K562 (cell line): ENCODE results near the gene PODNL1. TPM values are rescaled to one million over a fixed set of nuclear protein-coding genes. Genes with fewer than 3 reads are reported as not detected.
A peak's percentile ranks its signal among the peaks of the same experiment; 100 is the strongest.

Experiments used
- EP300 ChIP-seq: IDR thresholded peaks from 2 replicates; pipeline ENCODE4 v1.6.1; 2012; ENCODE audit warnings: low read length, improper control_type of control experiment
- HMGN3 ChIP-seq: IDR thresholded peaks from 2 replicates; pipeline ENCODE4 v1.6.1; 2011; ENCODE audit warnings: borderline replicate concordance, low read depth, mild to moderate bottlenecking, mixed read lengths, low read length; ENCODE audit not compliant: insufficient read length; ENCODE audit errors: extremely low read depth
- KAT2B ChIP-seq: IDR thresholded peaks from one replicate; pipeline ENCODE4 v1.6.1; 2012; ENCODE audit warnings: low read depth, mild to moderate bottlenecking, control low read depth, inconsistent platforms, low read length, moderate library complexity
- POLR2G ChIP-seq: fragments of 200-400 bp; formaldehyde crosslinking; IDR thresholded peaks from 2 replicates; pipeline ENCODE4 v1.6.1; 2017; ENCODE audit warnings: low read depth, mild to moderate bottlenecking, antibody characterized with exemption, low read length, moderate library complexity
- ZBTB17 ChIP-seq: fragments of 450-650 bp; formaldehyde crosslinking; IDR thresholded peaks from 2 replicates; pipeline ENCODE4 v1.4.0; 2020; ENCODE audit warnings: mild to moderate bottlenecking
- ZNF124 ChIP-seq: sonication (generic); formaldehyde crosslinking; IDR thresholded peaks from 2 replicates; pipeline ENCODE4 v1.8.1; 2022; ENCODE audit warnings: missing genetic modification reagents
- polyA plus RNA-seq, 8 experiments: library from polyadenylated mRNA; depleted of rRNA in 4 of 8; stranded (reverse) in 5 of 8; unstranded in 3 of 8; fragments of >200 nt; fragmentation: Nextera tagmentation in 2 of 8; fragmentation: Illumina TruSeq in 1 of 8; extraction: Ambion mirVana in 2 of 8; extraction: Trizol in 1 of 8; gene quantifications; 2 replicates each; pipeline versions ENCODE4 v1.2.1 to v1.2.3, GENCODE V29; 2011 to 2014; ENCODE audit warnings: inconsistent platforms in 1 of 8, missing spikeins in 1 of 8
- total RNA-seq, 7 experiments: library from RNA; depleted of rRNA in 6 of 7; stranded (reverse); fragments of >200 nt in 6 of 7; fragmentation: Illumina TruSeq in 2 of 7; extraction: Trizol in 2 of 7; gene quantifications; 2 replicates each; pipeline versions ENCODE4 v1.2.1 to v1.2.3, GENCODE V29; 2011 to 2021; ENCODE audit warnings: low replicate concordance in 1 of 7
- TF ChIP-seq, protein P1 (sequence below): fragments of 450-650 bp; IDR thresholded peaks from 2 replicates; pipeline ENCODE4 v1.6.1; 2018; ENCODE audit not compliant: partially characterized antibody
- TF ChIP-seq, protein P2 (sequence below): fragments of 450-650 bp; formaldehyde crosslinking; IDR thresholded peaks from 2 replicates; pipeline ENCODE4 v1.4.0; 2022; ENCODE audit warnings: missing genetic modification characterization
- TF ChIP-seq, protein P3 (sequence below): fragments of 450-650 bp; IDR thresholded peaks from 2 replicates; pipeline ENCODE4 v1.6.1; 2017; ENCODE audit warnings: antibody characterized with exemption

PODNL1 gene
- total and polyA plus RNA-seq, 9 of the 15 experiments (the other 6 are each of a cell fraction or from before 2014, with no cell fraction given): 0.18 to 0.47 (median 0.23) TPM; not detected in 3

DNA sequence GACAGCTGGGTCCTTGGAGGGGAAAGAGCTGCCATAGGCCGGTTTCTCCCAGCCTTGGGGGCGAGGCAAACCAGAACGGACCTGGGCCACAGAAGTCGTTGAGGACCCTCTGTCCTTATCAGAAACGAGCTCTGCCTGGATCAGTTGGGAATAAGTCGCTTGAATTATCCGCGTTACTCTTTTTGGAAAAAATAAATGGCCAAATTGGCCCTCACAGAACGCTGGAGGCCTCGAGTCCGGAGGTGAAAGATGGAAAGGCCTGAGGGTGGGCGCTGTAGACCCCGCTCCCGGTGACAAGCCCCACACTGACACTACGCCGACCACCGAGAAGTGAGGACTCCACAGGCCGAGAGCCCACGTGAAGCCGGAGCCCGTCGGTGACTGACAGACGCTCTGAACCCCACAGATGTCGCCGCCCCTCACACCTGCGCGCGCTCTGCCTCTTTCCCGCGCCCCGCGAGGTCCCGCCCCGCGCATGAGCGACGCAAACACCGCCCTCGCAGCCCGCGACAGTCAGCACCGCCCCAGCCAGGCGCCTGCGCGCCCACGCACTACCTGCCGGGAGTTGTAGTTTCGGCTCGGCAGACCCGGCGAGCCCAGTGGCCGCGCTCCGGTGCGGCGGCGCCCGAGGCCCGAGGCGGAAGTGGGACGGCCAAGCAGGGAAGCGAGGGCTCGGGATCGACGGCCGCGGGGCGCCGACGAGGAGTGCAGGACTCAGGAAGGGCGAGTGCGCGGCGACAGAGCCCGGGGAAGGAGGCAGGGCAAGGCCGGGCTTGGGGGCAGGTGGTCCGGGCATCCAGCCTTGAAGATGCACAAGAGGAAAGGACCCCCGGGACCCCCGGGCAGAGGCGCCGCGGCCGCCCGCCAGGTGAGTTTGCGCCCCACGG lies 32.3 kb downstream of the PODNL1 start, which contains the start of the genes BRME1 and CC2D1A (continued):
- TF ChIP-seq, protein P1, sequence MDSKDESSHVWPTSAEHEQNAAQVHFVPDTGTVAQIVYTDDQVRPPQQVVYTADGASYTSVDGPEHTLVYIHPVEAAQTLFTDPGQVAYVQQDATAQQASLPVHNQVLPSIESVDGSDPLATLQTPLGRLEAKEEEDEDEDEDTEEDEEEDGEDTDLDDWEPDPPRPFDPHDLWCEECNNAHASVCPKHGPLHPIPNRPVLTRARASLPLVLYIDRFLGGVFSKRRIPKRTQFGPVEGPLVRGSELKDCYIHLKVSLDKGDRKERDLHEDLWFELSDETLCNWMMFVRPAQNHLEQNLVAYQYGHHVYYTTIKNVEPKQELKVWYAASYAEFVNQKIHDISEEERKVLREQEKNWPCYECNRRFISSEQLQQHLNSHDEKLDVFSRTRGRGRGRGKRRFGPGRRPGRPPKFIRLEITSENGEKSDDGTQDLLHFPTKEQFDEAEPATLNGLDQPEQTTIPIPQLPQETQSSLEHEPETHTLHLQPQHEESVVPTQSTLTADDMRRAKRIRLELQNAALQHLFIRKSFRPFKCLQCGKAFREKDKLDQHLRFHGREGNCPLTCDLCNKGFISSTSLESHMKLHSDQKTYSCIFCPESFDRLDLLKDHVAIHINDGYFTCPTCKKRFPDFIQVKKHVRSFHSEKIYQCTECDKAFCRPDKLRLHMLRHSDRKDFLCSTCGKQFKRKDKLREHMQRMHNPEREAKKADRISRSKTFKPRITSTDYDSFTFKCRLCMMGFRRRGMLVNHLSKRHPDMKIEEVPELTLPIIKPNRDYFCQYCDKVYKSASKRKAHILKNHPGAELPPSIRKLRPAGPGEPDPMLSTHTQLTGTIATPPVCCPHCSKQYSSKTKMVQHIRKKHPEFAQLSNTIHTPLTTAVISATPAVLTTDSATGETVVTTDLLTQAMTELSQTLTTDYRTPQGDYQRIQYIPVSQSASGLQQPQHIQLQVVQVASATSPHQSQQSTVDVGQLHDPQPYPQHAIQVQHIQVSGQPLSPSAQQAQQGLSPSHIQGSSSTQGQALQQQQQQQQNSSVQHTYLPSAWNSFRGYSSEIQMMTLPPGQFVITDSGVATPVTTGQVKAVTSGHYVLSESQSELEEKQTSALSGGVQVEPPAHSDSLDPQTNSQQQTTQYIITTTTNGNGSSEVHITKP: peak; percentile 22
- TF ChIP-seq EP300: no peak
- TF ChIP-seq ZBTB17 (CRISPR knock-in tag): 0 out of 2 replicates have a peak, but pooled peaks have one; percentile 20
- TF ChIP-seq, protein P2, sequence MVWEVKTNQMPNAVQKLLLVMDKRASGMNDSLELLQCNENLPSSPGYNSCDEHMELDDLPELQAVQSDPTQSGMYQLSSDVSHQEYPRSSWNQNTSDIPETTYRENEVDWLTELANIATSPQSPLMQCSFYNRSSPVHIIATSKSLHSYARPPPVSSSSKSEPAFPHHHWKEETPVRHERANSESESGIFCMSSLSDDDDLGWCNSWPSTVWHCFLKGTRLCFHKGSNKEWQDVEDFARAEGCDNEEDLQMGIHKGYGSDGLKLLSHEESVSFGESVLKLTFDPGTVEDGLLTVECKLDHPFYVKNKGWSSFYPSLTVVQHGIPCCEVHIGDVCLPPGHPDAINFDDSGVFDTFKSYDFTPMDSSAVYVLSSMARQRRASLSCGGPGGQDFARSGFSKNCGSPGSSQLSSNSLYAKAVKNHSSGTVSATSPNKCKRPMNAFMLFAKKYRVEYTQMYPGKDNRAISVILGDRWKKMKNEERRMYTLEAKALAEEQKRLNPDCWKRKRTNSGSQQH (CRISPR knock-in tag): no peak
- TF ChIP-seq HMGN3: peak; percentile 48
- peak; percentile 93 for TF ChIP-seq POLR2G
- TF ChIP-seq, protein P3, sequence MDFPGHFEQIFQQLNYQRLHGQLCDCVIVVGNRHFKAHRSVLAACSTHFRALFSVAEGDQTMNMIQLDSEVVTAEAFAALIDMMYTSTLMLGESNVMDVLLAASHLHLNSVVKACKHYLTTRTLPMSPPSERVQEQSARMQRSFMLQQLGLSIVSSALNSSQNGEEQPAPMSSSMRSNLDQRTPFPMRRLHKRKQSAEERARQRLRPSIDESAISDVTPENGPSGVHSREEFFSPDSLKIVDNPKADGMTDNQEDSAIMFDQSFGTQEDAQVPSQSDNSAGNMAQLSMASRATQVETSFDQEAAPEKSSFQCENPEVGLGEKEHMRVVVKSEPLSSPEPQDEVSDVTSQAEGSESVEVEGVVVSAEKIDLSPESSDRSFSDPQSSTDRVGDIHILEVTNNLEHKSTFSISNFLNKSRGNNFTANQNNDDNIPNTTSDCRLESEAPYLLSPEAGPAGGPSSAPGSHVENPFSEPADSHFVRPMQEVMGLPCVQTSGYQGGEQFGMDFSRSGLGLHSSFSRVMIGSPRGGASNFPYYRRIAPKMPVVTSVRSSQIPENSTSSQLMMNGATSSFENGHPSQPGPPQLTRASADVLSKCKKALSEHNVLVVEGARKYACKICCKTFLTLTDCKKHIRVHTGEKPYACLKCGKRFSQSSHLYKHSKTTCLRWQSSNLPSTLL: no peak
- no peak for TF ChIP-seq KAT2B
- TF ChIP-seq ZNF124 (CRISPR knock-in tag): no peak
